Inflammatory macrophage (primary cell): ENCODE measurements around the gene MTMR6.

Experiments
- DNase-seq, 2 donors: peaks; one replicate each; pipeline ENCODE4 v3.0.0-alpha.2; 2020 to 2022

MTMR6 gene

GRCh38 chr13:25215253-25215575 lies 72.1 kb downstream of the MTMR6 start:
- DNase-seq, result no peak

- no peak for DNase-seq
These were observed 72.6 kb downstream of the MTMR6 start for GRCh38 chr13:25214491-25215252.

- DNase-seq, result no peak
These were observed 73.6 kb downstream of the MTMR6 start for GRCh38 chr13:25213715-25214114.

GRCh38 chr13:25210842-25211569 lies 76.3 kb downstream of the MTMR6 start:
- no peak for DNase-seq

DNA sequence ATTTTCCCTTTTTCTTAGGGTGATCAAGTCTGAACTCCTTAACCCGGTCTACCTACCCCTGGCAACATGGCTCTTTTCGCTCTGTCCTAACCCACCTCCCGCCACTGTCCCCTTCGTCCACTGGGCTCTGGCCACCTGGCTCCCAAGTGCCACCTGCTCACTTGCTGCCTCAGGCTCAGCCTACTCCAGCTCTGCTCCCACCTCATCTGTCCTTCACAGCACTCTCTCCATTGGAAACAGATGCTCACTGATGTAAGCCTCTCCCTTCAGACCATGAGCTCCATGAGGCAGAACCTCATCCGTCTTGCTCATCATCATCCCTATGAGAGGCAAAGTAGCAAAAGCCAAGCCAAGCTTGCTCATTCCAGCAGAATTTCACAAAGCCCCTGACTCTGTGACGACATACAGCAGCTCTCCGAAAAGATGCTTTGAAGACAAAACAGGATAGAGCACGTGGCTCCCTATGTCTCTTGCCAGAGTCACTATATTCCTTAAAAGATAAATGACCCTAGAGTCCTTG lies 79.9 kb downstream of the MTMR6 start:
- no peak for DNase-seq

DNA sequence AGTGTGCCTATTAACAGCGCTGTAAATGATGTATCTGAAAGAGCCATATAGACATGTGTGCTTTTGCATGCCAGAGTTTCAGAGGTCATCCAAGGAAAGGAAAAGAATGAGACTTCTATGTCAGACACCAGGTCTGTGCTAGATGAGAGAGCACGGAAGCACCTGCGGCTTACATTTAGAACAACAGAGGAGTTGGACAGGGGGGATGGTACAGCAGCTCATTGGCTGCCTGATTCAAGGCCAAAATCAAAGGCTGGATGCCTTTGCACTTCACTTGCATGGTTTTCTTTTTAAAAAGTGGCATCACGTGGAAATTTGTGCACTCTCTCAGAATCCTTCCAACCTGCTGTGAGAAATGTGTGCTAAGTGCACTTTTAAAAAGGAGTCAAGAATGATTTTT lies 82.4 kb downstream of the MTMR6 start:
- no peak for DNase-seq

DNA sequence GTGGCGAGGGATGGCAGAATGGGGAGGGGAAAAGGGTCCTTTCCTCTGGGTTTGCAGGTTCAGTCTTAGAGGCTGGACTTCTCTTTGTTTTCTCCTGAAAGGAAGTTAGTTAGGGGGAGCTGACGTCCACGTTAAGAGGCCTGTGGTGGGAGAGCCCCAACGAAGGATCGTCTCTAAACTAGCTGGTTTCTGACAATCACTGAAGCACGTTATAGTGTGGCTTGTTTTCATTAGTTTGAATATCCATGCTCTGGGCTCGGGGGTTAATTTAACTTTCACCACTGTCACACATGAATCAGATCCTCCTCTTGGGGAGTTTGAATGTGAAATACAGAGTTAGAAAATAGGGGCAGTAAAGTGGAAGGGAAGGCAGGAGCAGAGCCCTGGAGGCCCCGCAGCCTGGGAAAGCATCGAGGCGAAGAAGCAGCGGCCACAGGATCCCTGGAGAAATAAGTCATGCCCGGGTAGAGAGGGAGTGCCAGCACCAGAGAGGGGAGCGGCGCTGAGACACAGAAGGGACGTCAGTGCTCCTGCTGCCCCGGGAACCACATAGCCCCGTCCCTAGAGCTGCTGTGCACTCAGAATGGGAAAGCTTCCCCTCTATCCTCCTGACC lies 84.1 kb downstream of the MTMR6 start:
- DNase-seq, result no peak

- DNase-seq, result no peak
These were observed 86.5 kb downstream of the MTMR6 start for GRCh38 chr13:25200783-25201182.

DNA sequence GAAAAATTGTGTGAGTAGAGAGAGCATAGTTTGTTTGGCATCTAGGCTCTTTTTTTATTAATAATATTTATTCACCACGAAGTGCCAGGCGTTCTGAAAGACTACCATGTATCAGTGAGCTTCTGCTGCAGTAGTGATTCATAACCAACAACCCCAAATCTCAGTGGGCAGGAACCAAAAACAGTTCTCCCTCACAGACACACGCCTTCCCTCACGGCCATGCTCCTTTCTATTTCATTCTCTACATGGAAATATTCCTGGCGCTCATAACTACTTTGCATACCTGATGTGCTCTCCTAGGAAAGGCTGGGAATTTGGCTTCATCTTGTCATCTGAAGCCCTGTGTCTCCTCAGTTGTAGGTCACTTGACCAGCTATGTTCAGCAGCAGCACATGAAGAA lies 88.6 kb downstream of the MTMR6 start:
- no peak for DNase-seq

- no peak for DNase-seq
These were observed 90.3 kb downstream of the MTMR6 start for GRCh38 chr13:25196971-25197370.
